ENCODE measurements around the gene PTPRR.

Gene PTPRR

GRCh38 chr12:70826156-70826555 lies 94.4 kb downstream of the PTPRR start:
- no peaks in the 10 kb centered on the region for H3K79me2 ChIP-seq (ENCODE audit: insufficient read depth, low read length)
- no peaks in the 10 kb centered on the region for H3K27me3 ChIP-seq (ENCODE audit: insufficient read depth, low read length, poor library complexity, severe bottlenecking)
- no peaks in the 10 kb centered on the region for H3K36me3 ChIP-seq (ENCODE audit: insufficient read depth, low read length)
- H3K9ac ChIP-seq (ENCODE audit: low read depth, low read length, poor library complexity, severe bottlenecking) = no peak overlapping the region
- TF ChIP-seq EZH2phosphoT487 (IDR thresholded peaks at IDR 0.05; ENCODE audit: borderline replicate concordance) (no peak), CTCF (conservative IDR thresholded peaks at IDR 0.05; ENCODE audit: low read length) (no peak)
- H4K20me1 ChIP-seq (ENCODE audit: insufficient read depth, low read length, poor library complexity, severe bottlenecking) = no peaks in the 10 kb centered on the region
- H3K9me3 ChIP-seq (ENCODE audit: insufficient read depth, low read depth, low read length) = no peaks in the 10 kb centered on the region
- no peak overlapping the region for H2AFZ ChIP-seq (ENCODE audit: low read length)
- no peak overlapping the region for H3K4me2 ChIP-seq (ENCODE audit: low read depth, low read length, poor library complexity, severe bottlenecking)
- no peaks in the 10 kb centered on the region for H3F3A ChIP-seq (ENCODE audit: low read depth)
- no peaks in the 10 kb centered on the region for H3K9me2 ChIP-seq (replicated peaks; ENCODE audit: low read depth, low read length)
- no peak overlapping the region for H3K4me3 ChIP-seq (ENCODE audit: low read length, poor library complexity, severe bottlenecking)
- peaks cover 4% of the 10 kb centered on the region for H3K4me1 ChIP-seq (ENCODE audit: insufficient read depth, low read length, poor library complexity, severe bottlenecking)

- TF ChIP-seq EZH2phosphoT487 (IDR thresholded peaks at IDR 0.05; ENCODE audit: borderline replicate concordance) = no peak
- TF ChIP-seq CTCF (conservative IDR thresholded peaks at IDR 0.05; ENCODE audit: low read length) = no peak
- Histone ChIP-seq H3K9me3 (ENCODE audit: insufficient read depth, low read depth, low read length) (no peaks in the 10 kb centered on the region), H3K9ac (ENCODE audit: low read depth, low read length, poor library complexity, severe bottlenecking) (no peak overlapping the region), H3K4me3 (ENCODE audit: low read length, poor library complexity, severe bottlenecking) (no peak overlapping the region), H3K36me3 (ENCODE audit: insufficient read depth, low read length) (no peaks in the 10 kb centered on the region), H3K4me2 (ENCODE audit: low read depth, low read length, poor library complexity, severe bottlenecking) (no peak overlapping the region), H3K27me3 (ENCODE audit: insufficient read depth, low read length, poor library complexity, severe bottlenecking) (no peaks in the 10 kb centered on the region), H3K79me2 (ENCODE audit: insufficient read depth, low read length) (no peaks in the 10 kb centered on the region), H4K20me1 (ENCODE audit: insufficient read depth, low read length, poor library complexity, severe bottlenecking) (no peaks in the 10 kb centered on the region), H3K9me2 (replicated peaks; ENCODE audit: low read depth, low read length) (no peaks in the 10 kb centered on the region), H2AFZ (ENCODE audit: low read length) (no peak overlapping the region), H3K4me1 (ENCODE audit: insufficient read depth, low read length, poor library complexity, severe bottlenecking) (no peaks in the 10 kb centered on the region), H3F3A (ENCODE audit: low read depth) (no peaks in the 10 kb centered on the region)
These were observed 96.0 kb downstream of the PTPRR start for GRCh38 chr12:70824511-70824910.

- Histone ChIP-seq H2AFZ (ENCODE audit: low read length) (peak overlapping the region; percentile 50), H3K9me3 (ENCODE audit: insufficient read depth, low read depth, low read length) (no peaks in the 10 kb centered on the region), H3K9me2 (replicated peaks; ENCODE audit: low read depth, low read length) (no peaks in the 10 kb centered on the region), H3K4me2 (ENCODE audit: low read depth, low read length, poor library complexity, severe bottlenecking) (no peak overlapping the region), H3K9ac (ENCODE audit: low read depth, low read length, poor library complexity, severe bottlenecking) (no peak overlapping the region), H3K36me3 (ENCODE audit: insufficient read depth, low read length) (no peaks in the 10 kb centered on the region), H4K20me1 (ENCODE audit: insufficient read depth, low read length, poor library complexity, severe bottlenecking) (no peaks in the 10 kb centered on the region), H3K4me3 (ENCODE audit: low read length, poor library complexity, severe bottlenecking) (no peak overlapping the region), H3F3A (ENCODE audit: low read depth) (no peaks in the 10 kb centered on the region), H3K27me3 (ENCODE audit: insufficient read depth, low read length, poor library complexity, severe bottlenecking) (no peaks in the 10 kb centered on the region), H3K79me2 (ENCODE audit: insufficient read depth, low read length) (no peaks in the 10 kb centered on the region), H3K4me1 (ENCODE audit: insufficient read depth, low read length, poor library complexity, severe bottlenecking) (no peaks in the 10 kb centered on the region)
- TF ChIP-seq CTCF (conservative IDR thresholded peaks at IDR 0.05; ENCODE audit: low read length) = 0 out of 2 replicates have a peak, but pooled peaks have one; percentile 19
- TF ChIP-seq EZH2phosphoT487 (IDR thresholded peaks at IDR 0.05; ENCODE audit: borderline replicate concordance) = no peak
These were observed 97.2 kb downstream of the PTPRR start for GRCh38 chr12:70823182-70823976.

Data from Loucy (cell line).